LHCN-M2 (cell line): Measurements from ENCODE around the gene SYNRG. TPM values are rescaled to one million over a fixed set of nuclear protein-coding genes. Genes with fewer than 3 reads are reported as not detected.

Experiments used
- DNase-seq: peaks from one replicate; pipeline ENCODE4 v3.0.0-alpha.2; 2012; ENCODE audit warnings: low read depth
- total RNA-seq: library from RNA; depleted of rRNA; stranded (reverse); fragments of >200 nt; gene quantifications from 2 replicates; pipeline ENCODE4 v1.2.3, GENCODE V29; 2014

Gene SYNRG
- total RNA-seq, 1 experiment from 2014 or later, result 12.2 TPM

DNA sequence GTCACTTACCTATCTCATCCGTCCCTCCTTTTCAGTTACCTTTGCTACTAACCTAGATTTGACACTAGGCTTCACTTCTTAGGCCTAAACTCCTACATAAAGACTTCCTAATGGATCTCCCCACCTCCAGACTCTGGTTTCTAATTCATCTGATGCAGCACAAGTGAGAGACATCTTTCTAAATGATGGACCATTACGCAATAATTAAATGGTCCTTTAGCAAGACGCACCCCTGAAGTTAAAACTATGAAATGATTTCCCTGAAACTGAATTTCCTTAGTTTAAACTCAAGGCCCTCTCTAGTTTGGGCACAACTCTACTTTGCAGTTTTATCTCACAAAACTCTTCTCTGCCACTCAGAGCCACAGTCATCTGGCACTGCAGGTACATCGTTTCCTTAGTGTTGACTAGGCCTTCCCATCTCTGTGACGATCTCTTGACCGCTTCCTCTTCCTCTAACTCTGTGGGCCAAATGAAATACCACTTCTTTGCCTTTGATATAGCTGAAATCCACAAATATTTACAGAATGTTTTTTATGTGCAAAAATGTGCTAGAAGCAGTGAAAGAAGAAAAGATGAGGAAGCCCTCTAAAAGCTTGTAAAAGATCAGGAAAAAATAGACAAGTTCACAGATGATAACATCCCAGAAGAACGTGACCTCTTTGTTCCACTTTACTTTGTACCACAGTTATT lies 3.3 kb downstream of the SYNRG start:
- DNase-seq, result no peak

DNA sequence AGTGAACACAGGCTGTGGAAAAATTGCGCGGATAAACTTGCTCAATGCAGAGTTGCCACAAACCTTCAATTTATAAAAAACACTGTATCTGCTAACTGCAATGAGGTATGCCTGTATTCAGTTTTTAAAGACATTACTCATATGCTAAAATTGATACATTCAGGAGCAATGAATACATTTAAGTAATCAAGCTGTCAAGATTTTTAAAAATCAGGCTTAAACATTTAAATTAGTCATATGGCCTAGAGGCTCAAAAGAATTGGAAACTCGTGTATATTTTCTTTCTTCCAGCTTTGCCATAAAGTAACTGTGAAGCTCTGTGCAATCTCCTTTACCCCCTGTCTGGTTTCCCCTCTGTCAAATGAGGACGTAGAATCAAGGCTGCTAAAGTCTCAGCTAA lies 4.1 kb downstream of the SYNRG start:
- no peak for DNase-seq

DNA sequence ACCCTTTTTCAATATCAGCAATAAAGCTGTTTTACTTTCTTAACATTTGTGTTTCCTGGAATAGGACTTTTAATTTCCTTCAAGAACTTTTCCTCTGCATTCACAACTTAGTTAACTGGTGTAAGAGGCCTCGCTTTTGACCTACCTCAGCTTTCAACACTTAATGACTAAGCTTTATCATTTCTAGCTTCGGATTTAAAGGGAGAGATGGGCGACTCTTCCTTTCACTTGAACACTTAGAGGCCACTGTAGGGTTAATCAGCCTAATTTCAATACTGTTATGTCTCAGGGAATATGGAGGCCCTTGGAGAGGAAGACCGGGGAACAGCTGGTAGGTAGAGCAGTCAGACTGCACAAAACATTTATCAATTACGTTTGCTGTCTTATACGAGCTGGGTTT lies 4.7 kb downstream of the SYNRG start:
- DNase-seq, result no peak

DNA sequence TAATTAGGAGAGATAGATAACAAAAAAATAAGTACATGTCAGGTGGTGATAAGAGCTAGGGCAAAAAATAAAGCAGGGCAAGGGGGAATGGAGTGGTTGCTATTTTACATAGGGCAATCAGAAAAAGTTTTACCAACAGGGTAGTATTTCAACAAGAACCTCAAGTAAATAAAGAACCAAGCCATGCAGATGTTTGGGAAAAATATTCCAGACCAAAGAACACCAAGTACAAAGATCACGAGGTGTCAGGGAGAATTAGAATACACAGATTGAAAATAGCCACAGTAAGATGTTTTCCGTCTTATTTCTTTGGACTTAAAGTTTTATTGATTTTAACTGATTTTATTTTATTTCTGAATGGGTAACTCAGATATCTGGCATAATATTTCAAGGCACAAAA lies 11.1 kb downstream of the SYNRG start:
- no peak for DNase-seq

DNA sequence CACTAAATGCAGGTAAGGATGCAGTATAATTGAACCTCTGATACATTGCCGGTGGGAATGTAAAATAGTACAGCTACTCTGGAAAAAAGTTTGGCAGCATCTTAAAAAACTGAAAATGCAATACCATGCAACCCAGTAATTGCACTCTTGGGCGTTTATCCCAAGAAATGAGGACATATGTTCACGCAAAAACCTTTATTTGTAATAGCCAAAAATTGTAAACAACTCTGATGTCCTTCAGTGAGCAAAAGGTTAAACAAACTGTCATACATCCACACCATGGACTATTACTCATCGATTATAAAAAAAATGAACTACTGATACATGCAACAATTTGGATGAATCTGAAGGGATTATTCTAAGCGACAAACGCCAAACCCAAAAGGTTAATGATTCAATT lies 16.9 kb downstream of the SYNRG start:
- no peak for DNase-seq

DNA sequence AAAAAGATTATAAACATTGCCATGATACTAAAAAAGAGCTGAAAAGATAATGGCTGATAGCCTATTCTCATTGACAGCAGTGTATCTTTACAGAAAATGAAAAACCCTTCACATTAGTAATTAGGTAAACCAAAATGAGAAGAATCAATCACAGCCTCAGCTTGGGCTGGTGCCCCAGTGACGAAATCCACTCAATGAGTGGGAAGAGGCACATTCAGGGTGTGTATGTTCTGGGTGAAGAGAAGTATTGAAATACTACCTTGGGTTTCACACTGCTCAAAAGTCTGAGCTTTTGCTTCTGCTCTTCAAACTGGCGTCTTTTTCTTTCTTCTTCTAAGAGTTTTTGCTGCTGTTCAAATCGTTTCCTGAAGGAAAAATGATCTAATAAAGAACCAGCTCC lies 24.2 kb downstream of the SYNRG start:
- no peak for DNase-seq

- DNase-seq, result no peak
Measured at GRCh38 chr17:37576281-37576680, 32.9 kb downstream of the SYNRG start.

- DNase-seq, result no peak
Measured at GRCh38 chr17:37574427-37574826, 34.8 kb downstream of the SYNRG start.

DNA sequence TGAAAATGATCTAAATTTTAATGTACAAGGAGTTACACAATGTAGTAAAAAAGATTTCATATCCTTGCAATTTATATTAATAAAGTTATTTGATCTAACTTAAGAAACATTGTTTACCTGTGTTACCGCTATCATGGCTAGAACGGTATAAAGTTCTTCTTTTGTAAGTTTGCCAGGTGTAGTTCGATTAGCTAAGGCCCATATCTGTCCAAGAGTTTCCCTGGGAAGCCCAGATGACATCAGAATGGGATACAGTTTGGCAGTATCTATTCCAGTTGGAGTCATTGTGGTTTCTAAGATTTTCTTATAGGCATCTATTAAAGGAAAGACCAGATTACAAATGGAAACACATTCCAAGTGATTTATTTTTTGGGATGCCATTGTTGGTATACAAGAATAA lies 37.5 kb downstream of the SYNRG start:
- peak; percentile 3 for DNase-seq

GRCh38 chr17:37570527-37571093 lies 38.6 kb downstream of the SYNRG start:
- DNase-seq, result peak; percentile 71

DNA sequence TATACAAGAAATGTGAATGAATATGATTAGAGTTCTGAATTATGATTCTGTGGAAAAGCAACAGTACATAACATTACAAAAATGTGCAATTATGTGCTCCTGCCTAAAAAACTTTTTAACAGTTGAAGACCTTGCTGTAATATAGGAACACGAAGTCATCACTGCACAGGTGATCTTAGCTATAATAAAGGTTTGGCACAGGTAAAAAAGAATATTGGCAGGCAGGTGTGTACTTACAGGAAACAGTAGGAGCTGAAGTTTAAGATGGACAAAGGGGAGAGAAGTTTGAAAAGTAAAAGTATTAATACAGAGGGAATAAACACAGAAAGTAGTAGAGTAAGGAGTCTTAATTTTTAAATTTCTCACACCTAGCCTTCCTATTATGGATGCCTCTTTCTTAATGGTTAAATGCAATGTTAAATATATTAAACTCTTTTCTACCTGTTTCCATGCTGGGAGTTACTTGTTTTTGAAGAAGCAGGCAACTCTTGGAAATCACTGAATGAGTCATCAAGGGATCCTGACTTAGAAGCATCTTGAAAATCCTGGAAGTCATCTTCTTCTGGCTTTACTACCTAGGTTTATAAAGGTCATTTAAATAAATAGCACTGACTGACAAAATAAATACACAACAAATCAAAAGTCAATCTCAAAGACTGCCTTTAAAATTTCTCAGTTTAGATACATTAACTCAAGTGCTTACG lies 40.7 kb downstream of the SYNRG start:
- no peak for DNase-seq

- no peak for DNase-seq
Measured at GRCh38 chr17:37567538-37567937, 41.7 kb downstream of the SYNRG start.

DNA sequence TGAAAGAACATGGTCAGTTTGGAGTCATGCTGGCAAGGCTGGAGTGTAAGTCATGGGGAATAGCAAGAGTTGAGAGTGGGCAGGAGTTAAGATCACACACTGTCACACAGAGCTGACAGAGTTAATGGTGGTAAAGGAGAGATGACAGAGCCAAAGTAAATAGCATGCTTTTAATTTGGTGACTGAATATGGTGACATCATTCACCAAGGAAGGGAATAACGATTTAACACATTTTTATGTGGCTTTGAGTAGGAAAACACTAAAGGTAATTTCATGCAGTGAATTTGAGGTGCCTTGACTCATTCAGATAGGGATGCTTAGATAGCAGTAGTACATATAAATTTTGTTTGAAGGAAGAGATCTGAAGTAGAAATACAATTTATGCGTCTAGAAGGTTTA lies 42.1 kb downstream of the SYNRG start:
- DNase-seq, result no peak

GRCh38 chr17:37564252-37564651 lies 45.0 kb downstream of the SYNRG start:
- no peak for DNase-seq

DNA sequence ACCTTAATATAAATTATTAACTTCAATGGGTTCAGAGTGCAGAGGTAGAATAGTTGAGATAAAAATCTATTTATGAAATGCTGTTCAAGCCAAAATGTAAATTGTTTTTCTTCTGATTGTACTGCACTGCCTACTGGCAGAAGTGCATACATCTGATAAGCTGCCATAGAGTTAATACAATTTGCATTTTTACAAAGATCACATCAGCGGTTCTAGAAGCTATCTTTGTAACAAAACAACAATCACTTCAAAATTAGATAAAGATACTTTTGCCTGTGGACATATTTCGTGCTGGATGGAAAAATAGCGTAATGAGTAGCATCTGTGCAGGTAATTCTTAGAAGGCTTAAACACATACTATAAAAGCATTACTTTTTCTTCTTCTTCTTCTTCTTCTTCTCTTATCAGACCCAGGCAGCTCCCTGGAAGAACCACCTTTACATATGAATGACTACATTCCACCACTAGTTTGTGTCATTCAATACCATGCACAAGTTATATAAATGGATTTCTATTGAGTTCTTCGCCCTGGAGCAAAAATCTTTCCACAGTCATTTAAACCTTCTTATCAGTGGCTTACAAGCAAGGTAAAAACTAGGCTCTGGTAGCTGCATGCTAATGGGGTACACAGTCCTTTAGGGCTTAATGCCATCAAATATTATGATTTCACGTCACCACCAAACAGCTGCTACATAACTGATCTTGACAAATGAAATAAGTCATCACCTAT lies 47.0 kb downstream of the SYNRG start:
- DNase-seq, result no peak

DNA sequence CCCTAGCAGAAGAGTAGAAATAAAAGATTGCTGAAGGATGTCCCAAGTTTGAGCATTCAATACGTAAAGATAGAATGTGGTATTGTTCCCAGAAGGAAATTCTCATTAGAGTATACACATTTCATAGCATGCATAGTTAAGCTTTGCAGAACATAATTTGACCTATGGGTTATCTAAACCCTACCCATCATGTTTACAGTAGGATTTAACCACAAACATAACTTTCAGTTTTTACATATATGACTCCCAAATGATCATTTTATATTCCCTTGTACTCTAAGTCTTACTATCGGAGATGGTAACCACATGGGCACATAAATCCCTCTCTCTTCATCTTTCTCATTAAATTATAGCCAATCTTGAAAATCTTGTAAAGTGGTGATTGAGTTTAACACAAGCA lies 50.9 kb downstream of the SYNRG start:
- DNase-seq, result no peak

- DNase-seq, result no peak
Measured at GRCh38 chr17:37557482-37557881, 51.7 kb downstream of the SYNRG start.

GRCh38 chr17:37555386-37555785 lies 53.8 kb downstream of the SYNRG start:
- DNase-seq, result no peak

- DNase-seq, result peak; percentile 3
Measured at GRCh38 chr17:37553401-37553966, 55.7 kb downstream of the SYNRG start.

GRCh38 chr17:37551788-37552187 lies 57.4 kb downstream of the SYNRG start:
- DNase-seq, result no peak

DNA sequence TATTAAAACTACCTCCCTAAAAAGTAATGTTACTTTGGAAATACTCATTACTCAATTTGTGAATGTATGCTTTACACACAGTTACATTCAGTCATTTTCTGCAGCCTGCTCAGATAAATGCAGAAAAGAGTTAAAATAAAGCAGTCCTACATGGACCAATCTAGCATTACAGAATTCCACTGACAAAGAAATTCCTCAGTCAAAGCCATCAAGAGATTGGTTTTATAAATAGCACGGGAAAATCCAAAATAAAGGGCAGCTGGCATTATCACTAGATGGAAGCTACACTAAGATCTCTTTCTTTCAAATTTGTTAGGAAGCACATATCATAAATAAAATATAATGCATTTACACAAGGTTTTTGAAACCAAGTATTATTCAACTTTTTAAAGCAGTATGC lies 61.2 kb downstream of the SYNRG start:
- no peak for DNase-seq

GRCh38 chr17:37546302-37546701 lies 62.9 kb downstream of the SYNRG start:
- DNase-seq, result no peak
